ENCODE measurements around the gene NXPE4. TPM values are rescaled to one million over a fixed set of nuclear protein-coding genes. Genes with fewer than 3 reads are reported as not detected.
"Not testable (repeated sequence)": the region's sequence is repeated elsewhere in the genome, so short reads cannot be mapped to it uniquely, and the experiment has no call there.

The NXPE4 gene
- not detected in 2 replicates for total RNA-seq

DNA sequence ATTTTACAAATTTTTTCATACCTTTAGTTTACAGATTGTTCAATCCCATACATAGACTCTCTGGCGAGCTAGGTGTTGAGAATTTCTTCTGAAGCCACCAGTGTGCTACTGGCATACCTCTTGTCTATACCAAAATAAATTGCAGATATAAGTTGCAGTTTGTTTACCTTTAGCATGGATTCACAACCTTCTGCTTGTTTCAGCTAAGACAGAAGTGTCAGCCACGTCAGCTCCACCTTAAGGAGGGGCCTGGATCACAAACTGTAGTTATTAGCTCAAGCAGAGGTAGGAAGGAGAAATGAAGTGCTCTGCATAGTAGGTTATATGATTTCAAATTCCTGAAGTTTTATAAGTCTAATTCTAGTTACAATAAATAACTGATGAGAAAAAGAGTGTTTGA lies at the start of gene NXPE4:
NXPE4 (minus strand) TSS at position 216 of the 400 bp plus-strand sequence. CDS start 1,027 bp downstream, outside the sequence.
- DNase-seq (ENCODE audit: low read depth in 2 of 2): no peak

DNA sequence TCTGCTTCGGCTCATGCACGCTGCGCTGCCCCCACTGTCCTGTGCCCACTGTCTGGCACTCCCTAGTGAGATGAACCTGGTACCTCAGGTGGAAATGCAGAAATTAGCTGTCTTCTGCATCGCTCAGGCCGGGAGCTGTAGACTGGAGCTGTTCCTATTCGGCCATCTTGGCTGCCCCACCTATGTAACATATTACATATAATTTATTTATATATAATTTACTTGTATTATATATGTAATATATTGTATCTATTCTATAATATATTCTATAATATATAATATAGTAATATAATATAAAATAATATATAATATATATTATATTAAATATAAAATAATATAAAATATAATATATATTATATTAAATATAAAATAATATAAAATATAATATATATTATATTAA lies 43.9 kb upstream of the NXPE4 start:
- DNase-seq (ENCODE audit: low read depth in 2 of 2): not testable (repeated sequence)

GRCh38 chr11:114631445-114631965 lies 35.9 kb upstream of the NXPE4 start:
- DNase-seq (ENCODE audit: low read depth in 2 of 2): not testable (repeated sequence)

GRCh38 chr11:114625294-114625693 lies 29.7 kb upstream of the NXPE4 start:
- DNase-seq (ENCODE audit: low read depth in 2 of 2): no peak

DNA sequence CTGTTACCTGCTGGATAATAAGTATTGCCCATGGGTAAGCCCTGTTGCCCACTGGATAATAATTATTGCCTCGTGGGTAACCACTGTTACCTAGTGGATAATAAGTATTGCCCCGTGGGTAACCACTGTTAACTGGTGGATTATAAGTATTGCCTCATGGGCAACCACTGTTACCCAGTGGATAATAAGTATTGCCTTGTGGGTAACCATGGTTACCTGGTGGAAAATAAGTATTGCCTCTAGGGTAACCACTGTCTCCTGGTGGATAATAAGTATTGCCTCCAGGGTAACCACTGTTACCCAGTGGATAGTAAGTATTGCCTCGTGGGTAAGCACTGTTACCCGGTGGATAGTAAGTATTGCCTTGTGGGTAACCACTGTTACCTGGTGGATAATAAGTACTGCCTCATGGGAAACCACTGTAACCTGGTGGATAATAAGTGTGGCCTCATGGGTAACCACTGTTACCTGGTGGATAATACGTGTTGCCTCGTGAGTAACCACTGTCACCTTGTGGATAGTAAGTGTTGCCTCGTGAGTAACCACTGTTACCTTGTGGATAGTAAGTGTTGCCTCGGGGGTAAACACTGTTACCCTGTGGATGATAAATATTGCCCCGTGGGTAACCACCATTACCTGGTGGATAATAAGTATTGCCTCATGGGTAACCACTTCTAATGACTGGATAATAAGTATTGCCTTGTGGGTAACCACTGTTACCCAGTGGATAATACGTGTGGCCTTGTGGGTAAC lies 29.0 kb upstream of the NXPE4 start:
- DNase-seq (ENCODE audit: low read depth in 2 of 2): no peak

DNA sequence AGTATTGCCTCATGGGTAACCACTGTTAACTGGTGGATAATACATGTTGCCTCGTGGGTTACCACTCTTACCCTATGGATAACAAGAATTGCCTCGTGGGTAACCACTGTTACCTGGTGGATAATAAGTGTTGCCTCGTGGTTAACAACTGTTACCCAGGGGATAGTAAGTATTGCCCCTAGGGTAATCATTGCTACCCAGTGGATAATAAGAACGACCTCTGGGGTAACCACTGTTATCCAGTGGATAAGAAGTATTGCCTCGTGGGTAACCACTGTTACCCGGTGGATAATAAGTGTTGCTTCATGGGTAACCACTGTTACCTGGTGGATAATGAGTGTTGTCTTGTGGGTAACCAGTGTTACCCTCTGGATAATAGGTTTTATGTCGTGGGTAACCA lies 28.1 kb upstream of the NXPE4 start:
- DNase-seq (ENCODE audit: low read depth in 2 of 2): no peak

DNA sequence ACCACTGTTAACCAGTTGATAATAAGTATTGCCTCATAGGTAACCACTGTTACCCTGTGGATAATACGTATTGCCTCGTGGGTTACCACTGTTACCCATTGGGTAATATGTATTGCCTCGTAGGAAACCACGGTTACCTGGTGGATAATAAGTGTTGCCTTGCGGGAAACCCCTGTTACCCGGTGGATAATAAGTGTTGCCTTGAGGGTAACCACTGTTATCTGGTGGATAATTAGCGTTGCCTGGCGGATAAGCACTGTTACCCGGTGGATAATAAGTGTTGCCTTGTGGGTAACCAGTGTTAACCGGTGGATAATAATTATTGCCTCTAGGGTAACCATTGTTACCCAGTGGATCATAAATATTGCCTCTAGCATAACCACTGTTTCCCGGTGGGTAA lies 27.3 kb upstream of the NXPE4 start:
- DNase-seq (ENCODE audit: low read depth in 2 of 2): no peak

DNA sequence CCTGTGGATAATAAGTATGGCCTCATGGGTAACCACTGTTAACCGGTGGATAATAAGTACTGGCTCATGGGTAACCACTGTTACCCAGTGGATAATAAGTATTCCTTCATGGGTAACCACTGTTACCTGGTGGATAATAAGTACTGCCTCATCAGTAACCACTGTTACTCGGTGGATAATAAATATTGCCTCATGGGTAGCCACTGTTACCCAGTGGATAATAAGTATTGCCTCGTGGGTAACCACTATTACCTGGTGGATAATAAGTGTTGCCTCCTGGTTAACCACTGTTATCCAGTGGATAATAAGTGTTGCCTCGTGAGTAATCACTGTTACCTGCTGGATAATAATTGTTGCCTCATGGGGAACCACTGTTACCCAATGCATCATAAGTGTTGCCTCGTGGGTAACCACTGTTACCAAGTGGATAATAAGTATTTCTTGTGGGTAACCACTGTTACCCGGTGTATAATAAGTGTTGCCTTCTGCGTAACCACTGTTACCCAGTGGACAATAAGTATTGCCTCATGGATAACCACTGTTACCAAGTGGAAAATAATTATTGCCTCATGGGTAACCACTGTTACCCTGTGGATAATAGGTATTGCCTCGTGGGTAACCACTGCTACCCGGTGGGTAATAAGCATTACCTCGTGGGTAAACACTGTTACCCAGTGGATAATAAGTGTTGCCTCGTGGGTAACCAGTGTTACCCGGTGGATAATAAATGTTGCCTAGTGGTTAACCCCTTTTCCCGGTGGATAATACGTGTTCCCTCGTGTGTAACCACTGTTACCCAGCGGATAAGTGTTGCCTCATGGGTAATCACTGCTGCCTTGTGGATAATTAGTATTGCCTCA lies 26.6 kb upstream of the NXPE4 start:
- DNase-seq (ENCODE audit: low read depth in 2 of 2): no peak

- no peak for DNase-seq (ENCODE audit: low read depth in 2 of 2)
Measured at GRCh38 chr11:114621072-114621471, 25.5 kb upstream of the NXPE4 start.

- DNase-seq (ENCODE audit: low read depth in 2 of 2): no peak
Measured at GRCh38 chr11:114619659-114620173, 24.1 kb upstream of the NXPE4 start.

- no peak for DNase-seq (ENCODE audit: low read depth in 2 of 2)
Measured at GRCh38 chr11:114618139-114618538, 22.6 kb upstream of the NXPE4 start.

DNA sequence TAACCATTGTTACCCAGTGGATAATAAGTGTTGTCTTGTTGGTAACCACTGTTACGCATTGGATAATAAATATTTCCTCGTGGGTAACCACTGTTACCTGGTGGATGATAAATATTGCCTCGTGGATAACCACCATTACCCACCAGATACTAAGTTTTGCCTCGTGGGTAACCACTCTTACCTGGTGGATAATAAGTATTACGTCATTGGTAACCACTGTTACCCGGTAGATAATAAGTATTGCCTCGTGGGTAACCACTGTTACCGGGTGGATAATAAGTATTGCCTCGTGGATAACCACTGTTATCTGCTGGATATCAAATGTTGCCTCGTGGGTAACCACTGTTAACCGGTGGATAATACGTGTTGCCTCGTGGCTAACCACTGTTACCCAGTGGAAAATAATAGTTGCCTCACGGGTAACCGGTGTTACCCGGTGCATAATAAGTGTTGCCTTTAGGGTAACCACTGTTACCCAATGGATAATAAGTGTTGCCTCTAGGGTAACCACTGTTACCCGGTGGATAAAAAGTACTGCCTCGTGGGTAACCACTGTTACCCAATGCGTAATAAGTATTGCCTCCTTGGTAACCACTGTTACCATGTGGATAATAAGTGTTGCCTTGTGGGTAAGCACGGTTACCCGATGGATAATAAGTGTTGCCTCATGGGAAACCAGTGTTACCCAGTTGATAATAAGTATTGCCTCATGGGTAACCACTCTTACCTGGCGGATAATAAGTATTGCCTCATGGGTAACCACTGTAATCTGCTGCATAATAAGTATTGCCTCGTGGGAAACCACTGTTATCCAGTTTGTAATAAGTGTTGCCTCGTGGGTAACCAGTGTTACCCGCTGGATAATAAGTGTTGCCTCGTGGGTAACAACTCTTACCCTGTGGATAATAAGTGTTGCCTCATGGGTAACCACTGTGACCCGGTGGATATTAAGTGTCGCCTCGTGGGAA lies 21.9 kb upstream of the NXPE4 start:
- no peak for DNase-seq (ENCODE audit: low read depth in 2 of 2)

GRCh38 chr11:114616516-114616915 lies 20.9 kb upstream of the NXPE4 start:
- DNase-seq (ENCODE audit: low read depth in 2 of 2): no peak

DNA sequence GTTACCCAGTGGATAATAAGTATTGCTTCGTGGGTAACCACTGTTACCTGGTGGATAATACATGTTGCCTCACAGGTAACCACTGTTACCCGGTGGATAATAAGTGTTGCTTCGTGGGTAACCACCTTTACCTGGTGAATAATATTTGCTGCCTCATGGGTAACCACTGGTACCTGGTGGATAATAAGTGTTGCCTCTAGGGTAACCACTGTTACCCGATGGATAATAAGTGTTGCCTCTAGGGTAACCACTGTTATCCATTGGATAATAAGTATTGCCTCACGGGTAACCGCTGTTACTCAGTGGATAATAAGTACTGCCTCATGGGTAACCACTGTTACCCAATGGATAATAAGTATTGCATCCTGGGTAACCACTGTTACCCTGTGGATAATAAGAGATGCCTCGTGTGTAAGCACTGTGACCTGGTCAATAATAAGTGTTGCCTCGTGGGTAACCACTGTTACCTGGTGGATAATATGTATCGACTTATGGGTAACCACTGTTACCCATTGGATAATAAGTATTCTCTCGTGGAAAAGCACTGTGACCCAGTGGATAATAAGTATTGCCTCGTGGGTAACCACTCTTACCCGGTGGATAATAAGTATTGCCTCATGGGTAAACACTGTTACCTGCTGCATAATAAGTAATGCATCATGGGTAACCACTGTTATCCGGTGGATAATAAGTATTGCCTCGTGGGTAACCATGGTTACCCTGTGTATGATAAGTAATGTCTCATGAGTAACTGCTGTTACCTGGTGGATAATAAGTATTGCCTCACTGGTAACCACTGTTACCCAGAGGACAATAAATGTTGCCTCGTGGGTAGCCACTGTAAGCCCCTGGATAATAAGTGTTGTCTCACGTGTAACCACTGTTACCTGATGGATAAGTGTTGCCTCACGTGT lies 20.1 kb upstream of the NXPE4 start:
- no peak for DNase-seq (ENCODE audit: low read depth in 2 of 2)

DNA sequence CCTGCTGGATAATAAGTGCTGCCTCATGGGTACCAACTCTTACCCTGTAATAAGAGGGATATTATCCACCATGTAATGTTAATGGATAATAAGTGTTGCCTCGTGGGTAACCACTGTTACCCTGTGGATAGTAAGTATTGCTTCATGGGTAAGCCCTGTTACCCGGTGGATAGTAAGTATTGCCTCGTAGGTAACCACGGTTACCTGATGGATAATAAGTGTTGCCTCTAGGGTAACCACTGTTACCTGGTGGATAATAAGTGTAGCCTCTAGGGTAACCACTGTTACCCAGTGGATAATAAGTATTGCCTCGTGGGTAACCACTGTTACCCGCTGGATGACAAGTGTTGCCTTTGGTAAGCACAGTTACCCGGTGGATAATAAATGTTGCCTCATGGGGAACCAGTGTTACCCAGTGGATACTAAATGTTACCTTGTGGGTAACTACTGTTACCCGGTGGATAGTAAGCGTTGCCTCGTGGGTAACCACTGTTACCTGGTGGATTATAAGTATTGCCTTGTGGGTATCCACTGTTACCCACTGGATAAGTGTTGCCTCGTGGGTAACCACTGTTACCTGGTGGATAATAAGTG lies 18.6 kb upstream of the NXPE4 start:
- no peak for DNase-seq (ENCODE audit: low read depth in 2 of 2)

GRCh38 chr11:114613094-114613493 lies 17.5 kb upstream of the NXPE4 start:
- not testable (repeated sequence) for DNase-seq (ENCODE audit: low read depth in 2 of 2)

DNA sequence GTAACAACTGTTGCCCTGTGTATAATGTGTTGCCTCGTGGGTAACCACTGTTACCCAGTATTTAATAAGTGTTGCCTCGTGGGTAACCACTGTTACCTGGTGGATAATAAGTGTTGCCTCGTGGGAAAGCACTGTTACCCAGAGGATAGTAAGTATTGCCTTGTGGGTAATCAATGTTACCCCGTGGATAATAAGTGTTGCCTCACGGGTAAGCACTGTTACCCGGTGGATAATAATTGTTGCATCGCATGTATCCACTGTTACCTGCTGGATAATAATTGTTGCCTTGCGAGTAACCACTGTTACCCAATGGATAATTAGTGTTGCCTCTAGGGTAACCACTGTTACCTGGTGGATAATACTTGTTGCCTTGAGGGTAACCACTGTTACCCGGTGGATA lies 17.1 kb upstream of the NXPE4 start:
- DNase-seq (ENCODE audit: low read depth in 2 of 2): no peak

- not testable (repeated sequence) for DNase-seq (ENCODE audit: low read depth in 2 of 2)
Measured at GRCh38 chr11:114612199-114612598, 16.6 kb upstream of the NXPE4 start.
